Middle frontal gyrus (tissue), 1 donor: ENCODE results near the gene STAG1.
"Not testable (repeated sequence)": the region's sequence is repeated elsewhere in the genome, so short reads cannot be mapped to it uniquely, and the experiment has no call there.

Experiments
- DNase-seq: peaks from one replicate; pipeline ENCODE4 v3.0.0-alpha.2; 2015; ENCODE audit warnings: low spot score; ENCODE audit errors: extremely low spot score

The STAG1 gene

GRCh38 chr3:136708333-136708985, 43.7 kb downstream of the STAG1 start:
- no peak for DNase-seq

DNA sequence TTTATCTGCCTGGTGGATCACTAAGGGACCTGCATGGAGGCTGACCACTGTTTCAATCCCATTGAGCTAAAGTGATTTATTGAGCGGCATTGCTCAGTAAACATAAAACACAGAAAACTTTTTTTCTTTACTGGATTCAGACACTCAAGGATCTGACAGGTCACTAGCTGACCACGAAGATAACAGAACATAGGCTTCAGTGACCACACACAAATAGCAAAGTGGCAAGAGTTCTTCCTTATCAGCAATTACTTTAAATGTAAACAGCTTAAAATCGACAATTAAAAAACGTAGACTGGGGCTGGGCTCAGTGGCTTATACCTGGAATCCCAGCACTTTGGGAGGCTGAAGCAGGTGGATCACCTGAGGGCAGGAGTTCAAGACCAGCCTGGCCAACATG, 48.7 kb downstream of the STAG1 start:
- no peak for DNase-seq

DNA sequence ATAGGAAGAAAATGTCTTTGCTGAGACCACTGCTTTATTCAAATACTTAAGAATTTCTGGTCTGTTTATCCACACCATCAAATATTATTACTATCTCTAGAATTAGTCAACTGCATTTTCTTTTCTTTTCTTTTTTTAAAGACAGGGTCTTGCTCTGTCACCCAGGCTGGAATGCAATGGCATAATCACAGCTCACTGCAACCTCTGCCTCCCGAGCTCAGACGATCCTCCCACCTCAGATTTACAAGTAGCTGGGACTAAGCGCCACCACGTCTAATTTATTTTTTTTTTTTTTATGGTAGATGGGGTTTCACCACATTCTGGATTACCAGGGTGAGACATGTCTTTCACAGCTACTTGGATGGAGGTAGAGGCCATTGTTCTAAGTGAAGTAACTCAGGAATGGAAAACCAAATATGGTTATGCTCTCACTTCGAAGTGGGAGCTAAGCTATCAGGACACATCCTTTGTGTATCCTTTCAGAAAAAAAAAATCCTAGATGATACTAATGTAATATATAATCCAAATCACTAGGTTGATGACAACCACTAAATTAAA, 52.8 kb downstream of the STAG1 start:
- DNase-seq: no peak

- DNase-seq: no peak
Measured at GRCh38 chr3:136698361-136698760, 53.8 kb downstream of the STAG1 start.

GRCh38 chr3:136696797-136697196, 55.4 kb downstream of the STAG1 start:
- no peak for DNase-seq

DNA sequence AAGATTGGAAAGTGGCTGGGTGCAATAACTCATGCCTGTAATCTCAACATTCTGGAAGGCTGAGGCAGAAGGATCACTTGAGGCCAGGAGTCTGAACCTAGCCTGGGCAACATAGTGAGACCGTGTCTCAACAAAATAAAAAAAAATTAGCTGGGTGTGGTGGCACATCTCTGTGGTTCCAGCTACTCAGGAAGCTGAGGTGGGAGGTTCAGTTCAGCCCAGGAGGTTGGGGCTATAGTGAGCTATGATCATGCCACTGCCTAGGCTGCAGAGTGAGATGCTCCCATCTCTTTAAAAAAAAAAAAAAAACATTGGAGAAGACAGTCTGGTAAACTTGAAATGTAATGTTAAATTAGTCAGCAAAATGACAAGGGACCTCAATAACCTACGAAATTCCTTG, 57.9 kb downstream of the STAG1 start:
- DNase-seq: no peak

- DNase-seq: no peak
Measured at GRCh38 chr3:136690599-136690998, 61.6 kb downstream of the STAG1 start.

- no peak for DNase-seq
Measured at GRCh38 chr3:136685882-136686281, 66.3 kb downstream of the STAG1 start.

DNA sequence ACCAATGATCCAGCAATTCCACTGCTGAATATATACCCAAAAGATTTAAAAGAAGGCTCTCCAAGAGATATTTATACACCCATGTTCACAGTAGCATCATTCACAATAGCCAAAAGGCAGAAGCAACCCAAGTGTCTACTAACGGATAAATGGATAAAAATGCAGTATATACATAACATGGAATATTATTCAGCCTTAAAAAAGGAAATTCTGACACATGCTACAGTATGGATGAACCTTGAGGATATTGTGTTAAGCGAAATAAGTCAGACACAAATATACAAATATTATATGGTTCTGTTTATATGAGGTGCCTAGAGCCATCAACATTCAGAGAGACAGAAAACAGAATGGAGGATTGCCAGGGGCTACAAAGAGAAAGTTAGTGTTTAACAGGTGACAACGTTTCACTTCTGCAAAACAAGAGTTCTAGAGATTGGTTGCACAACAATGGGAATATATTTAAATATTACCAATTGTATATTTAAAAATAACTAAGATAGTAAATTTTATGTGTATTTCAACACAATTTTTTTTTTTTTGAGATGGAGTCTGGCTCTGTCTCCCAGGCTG, 69.4 kb downstream of the STAG1 start:
- no peak for DNase-seq

GRCh38 chr3:136678981-136679380, 73.2 kb downstream of the STAG1 start:
- no peak for DNase-seq

GRCh38 chr3:136676009-136676408, 76.2 kb downstream of the STAG1 start:
- no peak for DNase-seq

DNA sequence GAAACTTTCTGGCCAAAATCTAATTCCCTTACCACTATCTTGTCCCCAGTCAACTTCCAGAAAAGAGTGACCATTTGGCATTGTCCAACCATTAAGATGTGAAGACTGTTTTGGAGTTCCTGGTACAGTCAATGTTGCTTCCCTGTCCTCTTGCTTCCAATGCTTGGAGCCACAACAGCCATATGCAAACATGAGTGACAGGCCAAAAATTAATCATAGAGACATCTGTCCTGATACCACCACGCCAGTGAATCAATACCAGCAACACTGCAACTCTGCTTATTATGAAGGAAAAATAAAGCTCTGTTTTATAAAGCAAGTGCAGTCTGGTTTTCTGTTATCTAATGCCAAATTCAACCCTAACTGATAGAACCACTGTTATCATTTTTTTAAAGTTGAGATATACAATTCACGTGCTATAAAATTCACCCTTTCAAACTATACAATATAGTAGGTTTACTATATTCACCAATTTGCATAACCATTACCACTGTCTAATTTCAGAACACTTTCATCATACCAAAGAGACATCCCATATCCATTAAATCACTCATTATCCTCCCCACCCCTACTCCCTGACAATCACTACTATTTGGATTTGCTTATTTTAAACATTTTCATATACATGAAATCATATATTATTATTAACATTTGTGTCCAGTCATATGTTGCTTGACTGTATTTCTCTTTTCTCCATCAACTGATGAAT, 76.9 kb downstream of the STAG1 start:
- DNase-seq: no peak

GRCh38 chr3:136672457-136672856, 79.7 kb downstream of the STAG1 start:
- DNase-seq: no peak

DNA sequence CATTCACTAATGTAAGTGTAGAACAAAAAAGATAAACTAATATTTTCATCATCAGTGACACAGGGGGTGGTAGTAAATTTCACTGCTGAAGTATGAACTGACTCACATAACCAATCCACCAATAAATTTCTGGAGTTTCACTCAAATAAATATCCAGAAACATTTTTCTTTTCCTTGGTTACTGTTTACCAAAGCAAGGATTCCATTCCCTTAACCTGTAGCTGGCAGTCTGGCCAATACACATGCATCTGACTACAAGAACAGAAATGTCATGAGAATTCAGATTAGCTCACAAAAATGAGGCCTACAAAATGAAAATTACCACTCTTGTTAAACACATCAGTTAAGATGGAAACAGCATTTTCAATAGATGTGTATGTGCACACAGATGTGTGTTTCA, 80.3 kb downstream of the STAG1 start:
- DNase-seq: no peak

GRCh38 chr3:136670166-136670565, 82.0 kb downstream of the STAG1 start:
- no peak for DNase-seq

DNA sequence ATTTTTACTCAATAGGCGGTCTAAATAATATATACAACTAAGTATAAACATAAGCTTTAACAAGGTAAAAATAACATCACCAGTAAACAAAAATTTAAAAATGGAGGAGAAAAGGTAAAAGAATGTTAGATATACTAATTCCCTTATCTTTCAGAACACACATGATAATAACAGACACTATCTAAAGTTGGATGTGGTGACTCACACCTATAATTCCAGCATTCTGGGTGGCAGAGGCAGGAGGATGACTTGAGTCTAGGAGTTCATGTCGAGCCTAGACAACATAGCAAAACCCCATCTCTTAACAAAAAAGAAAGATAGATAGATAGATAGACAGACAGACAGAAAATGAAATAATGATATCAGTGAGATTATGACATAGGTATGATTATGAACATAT, 85.1 kb downstream of the STAG1 start:
- DNase-seq: no peak

GRCh38 chr3:136666301-136666700, 85.9 kb downstream of the STAG1 start:
- not testable (repeated sequence) for DNase-seq

- no peak for DNase-seq
Measured at GRCh38 chr3:136664771-136665170, 87.4 kb downstream of the STAG1 start.

- DNase-seq: no peak
Measured at GRCh38 chr3:136661282-136661681, 90.9 kb downstream of the STAG1 start.

- peak; percentile 69 for DNase-seq
Measured at GRCh38 chr3:136658946-136659682, 93.1 kb downstream of the STAG1 start.

GRCh38 chr3:136657526-136657925, 94.7 kb downstream of the STAG1 start:
- no peak for DNase-seq

DNA sequence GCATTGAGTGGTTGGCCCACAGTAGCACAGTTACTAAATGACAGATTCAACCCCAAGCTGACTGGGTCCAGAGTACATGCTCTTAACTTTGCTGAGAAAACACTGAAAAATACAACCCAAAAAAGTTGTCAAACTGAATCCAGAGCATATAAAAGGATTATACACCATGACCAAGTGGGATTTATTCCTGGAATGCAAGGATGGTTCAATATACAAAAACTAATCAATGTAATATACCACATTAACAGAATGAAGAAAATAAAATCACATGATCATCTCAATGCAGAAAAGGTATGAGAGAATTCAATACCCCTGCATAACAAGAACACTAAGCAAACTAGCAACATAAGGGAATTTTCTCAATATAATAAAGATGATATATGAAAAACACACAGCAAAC, 98.5 kb downstream of the STAG1 start:
- no peak for DNase-seq
